Fibroblast of mammary gland (primary cell): ENCODE measurements around the gene GRAMD1B.
A peak's percentile ranks its signal among the peaks of the same experiment; 100 is the strongest.

ENCODE experiments used
- DNase-seq: peaks from one replicate; pipeline ENCODE4 v3.0.0-alpha.2; 2010; ENCODE audit warnings: low read depth
- H3K4me3 ChIP-seq: 2 replicates; pipeline ENCODE4 v1.5.1; 2011; ENCODE audit warnings: low read depth, mild to moderate bottlenecking, low read length, moderate library complexity; ENCODE audit not compliant: control insufficient read depth
- TF ChIP-seq, protein P1 (sequence below): conservative IDR thresholded peaks from 2 replicates; pipeline ENCODE4 v1.5.1; 2011; ENCODE audit warnings: low read depth, low read length, inconsistent platforms; ENCODE audit not compliant: control insufficient read depth, insufficient read depth

Gene GRAMD1B

DNA sequence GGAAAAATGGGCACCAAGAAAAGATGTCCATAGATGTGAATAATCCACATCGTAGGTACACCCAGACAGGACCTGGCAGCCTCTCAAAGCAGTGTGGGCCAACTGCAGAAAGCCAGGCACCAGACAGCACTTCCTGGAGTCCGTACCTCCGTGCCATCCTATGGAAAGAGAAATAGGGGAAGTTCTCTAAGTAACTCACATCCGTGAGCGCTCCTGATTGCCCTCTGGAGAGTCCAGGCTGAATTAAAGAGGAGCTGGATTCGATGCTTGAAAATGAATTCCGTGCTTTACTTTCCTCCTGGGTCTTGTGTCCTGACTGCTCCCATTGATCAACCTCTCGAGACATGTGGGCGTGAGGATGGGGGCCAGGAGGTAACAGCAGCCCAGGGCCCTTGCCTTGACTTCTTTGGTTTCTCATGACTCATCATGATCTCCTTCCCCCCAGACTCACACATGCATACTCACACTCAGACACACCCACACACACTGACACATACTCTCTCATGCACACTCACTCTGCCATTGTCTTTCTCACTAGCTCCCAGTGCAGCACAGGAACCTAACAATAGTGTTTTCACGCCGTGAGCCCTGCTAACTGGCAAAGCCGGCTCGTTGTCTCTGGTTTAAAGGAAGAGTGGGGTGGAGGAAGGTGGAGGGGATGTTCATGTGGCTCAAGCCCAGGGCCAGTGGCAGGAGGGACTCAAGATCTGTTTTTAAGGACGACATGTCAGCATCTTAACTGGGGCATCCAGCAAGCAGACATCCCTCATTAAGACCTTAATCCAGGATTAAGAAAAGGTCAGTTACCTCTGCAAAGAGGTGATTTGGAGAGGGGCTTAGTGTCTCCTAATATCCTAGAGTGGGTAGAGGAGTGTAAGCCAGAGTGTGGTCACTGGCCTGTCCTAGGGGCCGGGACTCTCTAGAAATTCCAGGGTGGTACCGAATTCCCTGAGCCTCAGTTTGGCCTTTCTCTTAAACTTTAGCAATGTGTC lies 120.2 kb downstream of the GRAMD1B start:
- TF ChIP-seq, protein P1, sequence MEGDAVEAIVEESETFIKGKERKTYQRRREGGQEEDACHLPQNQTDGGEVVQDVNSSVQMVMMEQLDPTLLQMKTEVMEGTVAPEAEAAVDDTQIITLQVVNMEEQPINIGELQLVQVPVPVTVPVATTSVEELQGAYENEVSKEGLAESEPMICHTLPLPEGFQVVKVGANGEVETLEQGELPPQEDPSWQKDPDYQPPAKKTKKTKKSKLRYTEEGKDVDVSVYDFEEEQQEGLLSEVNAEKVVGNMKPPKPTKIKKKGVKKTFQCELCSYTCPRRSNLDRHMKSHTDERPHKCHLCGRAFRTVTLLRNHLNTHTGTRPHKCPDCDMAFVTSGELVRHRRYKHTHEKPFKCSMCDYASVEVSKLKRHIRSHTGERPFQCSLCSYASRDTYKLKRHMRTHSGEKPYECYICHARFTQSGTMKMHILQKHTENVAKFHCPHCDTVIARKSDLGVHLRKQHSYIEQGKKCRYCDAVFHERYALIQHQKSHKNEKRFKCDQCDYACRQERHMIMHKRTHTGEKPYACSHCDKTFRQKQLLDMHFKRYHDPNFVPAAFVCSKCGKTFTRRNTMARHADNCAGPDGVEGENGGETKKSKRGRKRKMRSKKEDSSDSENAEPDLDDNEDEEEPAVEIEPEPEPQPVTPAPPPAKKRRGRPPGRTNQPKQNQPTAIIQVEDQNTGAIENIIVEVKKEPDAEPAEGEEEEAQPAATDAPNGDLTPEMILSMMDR: no peak
- no peak overlapping the region for H3K4me3 ChIP-seq
- peak; percentile 16 for DNase-seq

DNA sequence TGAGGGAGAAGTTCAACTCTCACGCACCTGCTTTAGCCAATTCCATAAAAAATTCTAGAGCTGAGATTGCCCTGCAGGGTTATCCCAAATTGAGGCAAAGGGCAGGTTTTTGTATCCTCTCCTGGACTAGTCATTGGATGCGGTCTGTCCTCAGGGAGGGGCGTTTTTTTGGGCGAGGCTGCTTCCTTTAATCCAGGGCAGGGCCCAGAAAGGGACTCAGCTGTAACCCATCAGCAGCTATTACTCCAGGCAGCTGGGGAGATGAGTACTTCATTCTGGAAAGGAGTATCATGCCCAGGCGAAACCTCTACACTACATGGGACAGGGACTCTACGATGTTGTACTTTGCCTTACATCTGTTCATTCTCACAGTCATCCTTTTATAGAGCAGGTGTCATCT lies 121.0 kb downstream of the GRAMD1B start:
- H3K4me3 ChIP-seq: no peak overlapping the region
- TF ChIP-seq, protein P1: no peak
- no peak for DNase-seq

DNA sequence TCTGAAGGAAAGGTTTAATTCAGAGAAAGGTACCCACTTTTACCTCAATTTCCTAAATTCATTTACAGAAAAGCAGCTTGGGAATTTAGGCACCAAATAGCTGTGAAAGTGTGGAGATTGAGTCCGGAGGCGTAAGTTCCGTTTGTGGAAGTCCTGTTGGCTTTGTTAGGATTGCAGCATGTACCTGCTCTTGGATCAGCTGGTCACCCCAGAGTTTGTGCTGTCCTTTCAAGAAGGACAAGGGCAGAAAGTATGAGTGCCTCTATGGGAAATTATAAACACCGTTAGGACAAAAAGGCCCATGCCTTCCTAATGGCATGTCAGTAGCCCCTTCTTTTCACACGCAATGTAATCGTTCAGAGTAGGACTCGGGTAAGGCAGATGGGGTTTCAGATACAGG lies 126.6 kb downstream of the GRAMD1B start:
- TF ChIP-seq, protein P1: no peak
- DNase-seq: no peak

DNA sequence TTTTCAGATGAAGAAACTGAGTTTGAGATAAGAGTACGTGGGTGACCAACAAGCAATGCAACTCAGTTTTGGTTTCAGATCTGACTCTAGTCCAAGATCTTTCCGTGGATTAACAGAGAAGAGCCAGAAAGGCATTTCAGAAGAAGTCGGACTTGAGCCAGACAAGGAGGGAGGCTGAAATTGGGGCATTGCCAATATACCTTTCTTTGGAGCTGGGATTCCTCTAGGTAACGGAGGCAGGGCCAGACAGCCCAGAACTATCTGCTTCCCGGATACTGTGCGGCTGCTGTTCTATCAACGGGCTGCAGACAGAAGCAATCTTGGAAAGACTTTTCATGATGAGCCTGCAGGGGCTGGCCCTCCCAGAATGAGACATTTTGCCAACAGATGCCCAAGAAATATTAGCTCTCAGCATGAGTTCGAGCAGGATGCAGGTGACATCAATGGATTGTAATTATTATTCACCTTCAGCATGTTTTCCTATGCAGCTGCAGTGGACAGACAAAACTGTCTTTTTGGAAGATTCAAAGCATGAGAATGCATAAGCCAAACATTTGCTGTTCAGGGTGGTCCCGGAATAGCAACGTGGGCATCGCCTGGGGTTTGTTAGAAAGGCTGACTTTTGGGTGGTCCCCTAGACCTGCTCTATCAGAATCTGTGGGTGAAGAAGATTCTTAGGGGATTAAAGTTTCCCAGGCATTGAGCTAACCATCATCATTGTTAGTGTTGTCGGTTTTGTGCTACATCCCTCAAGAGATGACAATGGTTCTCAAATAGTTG lies 128.7 kb downstream of the GRAMD1B start:
- H3K4me3 ChIP-seq: no peak overlapping the region
- TF ChIP-seq, protein P1: no peak
- DNase-seq: no peak

More for the DNA sequence above, 126.6 kb downstream of the GRAMD1B start:
- H3K4me3 ChIP-seq: no peak overlapping the region

DNA sequence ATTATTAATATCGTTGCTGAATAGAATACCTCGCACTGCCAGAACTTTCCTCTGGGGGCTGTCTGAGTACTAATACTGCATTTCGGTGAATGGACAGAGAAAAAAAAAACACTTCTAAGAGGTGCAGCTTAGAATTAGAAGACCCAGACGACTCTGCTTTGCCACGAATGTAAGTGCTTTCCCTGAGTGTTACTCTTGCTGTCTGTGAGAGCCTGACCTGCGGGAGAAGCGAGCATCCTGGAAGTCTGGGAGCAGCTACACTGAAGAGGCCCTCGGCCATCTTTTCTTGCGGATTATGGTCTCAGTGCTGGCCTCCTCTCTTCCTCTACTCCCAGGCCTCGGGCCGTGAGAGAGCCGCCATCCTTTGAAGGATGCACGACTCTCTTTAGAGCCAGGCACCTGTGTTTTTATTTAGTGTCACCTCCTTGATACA lies 129.5 kb downstream of the GRAMD1B start:
- no peak for DNase-seq
- no peak overlapping the region for H3K4me3 ChIP-seq
- TF ChIP-seq, protein P1: no peak

DNA sequence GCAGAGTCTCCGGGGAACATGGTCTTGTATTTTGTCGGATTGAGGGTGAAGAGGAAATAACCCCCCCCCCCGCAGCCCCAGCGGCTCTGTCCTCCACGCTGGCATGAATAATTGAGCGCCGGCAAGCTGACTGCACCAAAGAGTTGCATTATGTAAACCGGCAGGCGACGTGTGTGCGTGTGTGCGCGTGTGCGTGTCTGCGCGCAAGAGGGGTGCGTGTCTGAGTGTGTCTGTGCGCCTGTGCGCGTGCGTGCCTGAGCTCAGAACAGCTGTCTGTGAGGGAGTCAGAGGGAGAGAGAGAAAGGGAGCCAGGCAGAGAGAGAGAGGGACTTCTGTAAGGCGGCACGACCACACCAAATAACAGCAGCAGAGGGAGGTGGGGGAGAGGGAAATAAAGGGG lies 129.9 kb downstream of the GRAMD1B start:
- TF ChIP-seq, protein P1: no peak
- DNase-seq: peak; percentile 21
- peak overlapping the region; percentile 7 for H3K4me3 ChIP-seq
